ENCODE data around the gene DPP6.

Gene DPP6

GRCh38 chr7:154858836-154859537, 806.8 kb downstream of the DPP6 start:
- no peak for DNase-seq (ENCODE audit: low spot score)

DNA sequence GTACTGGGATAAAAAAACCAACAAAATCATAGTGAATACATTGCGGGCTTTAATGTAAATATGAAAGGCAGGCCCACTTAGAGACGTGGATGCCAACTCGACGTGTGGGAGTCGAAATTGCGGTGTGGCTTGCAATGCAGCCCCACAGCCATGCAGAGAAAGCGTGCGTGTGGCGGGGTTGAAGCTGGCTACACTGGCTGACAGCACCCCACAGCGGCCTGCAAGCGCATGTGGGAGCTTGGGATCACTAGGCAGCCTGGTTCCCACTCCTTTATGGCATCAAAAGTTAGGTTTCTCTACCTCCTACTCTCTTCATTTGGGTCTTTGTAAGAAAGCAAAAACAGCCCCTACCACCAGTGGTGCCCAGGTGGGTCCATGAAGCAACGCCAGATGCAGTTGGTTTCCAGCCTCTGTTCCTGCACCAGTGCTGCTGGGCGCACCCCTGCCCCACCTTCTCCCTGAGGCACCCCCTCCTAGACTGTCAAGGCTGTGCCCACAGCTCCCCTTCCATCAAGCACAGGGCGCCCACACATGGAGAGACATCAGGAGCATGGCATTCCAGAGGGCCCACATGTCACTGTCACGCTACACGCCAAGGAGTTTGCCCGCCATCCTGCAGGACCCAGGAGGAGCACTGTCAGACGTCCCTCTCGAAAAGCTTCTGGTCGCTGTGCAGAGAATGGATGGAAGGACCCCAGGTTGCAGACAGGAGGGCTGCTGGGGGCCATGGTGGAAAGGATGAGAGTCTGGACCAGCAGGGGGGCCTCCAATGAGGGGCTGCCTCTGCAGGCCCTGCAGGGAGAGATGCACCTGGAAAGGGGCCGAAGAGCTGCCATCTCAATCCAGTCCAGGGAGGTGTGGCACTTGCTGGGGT, 807.8 kb downstream of the DPP6 start:
- DNase-seq (ENCODE audit: low spot score): no peak

- DNase-seq (ENCODE audit: low spot score): no peak
Measured at GRCh38 chr7:154860621-154861375, 808.6 kb downstream of the DPP6 start.

GRCh38 chr7:154861589-154861988, 809.4 kb downstream of the DPP6 start:
- no peak for DNase-seq (ENCODE audit: low spot score)

DNA sequence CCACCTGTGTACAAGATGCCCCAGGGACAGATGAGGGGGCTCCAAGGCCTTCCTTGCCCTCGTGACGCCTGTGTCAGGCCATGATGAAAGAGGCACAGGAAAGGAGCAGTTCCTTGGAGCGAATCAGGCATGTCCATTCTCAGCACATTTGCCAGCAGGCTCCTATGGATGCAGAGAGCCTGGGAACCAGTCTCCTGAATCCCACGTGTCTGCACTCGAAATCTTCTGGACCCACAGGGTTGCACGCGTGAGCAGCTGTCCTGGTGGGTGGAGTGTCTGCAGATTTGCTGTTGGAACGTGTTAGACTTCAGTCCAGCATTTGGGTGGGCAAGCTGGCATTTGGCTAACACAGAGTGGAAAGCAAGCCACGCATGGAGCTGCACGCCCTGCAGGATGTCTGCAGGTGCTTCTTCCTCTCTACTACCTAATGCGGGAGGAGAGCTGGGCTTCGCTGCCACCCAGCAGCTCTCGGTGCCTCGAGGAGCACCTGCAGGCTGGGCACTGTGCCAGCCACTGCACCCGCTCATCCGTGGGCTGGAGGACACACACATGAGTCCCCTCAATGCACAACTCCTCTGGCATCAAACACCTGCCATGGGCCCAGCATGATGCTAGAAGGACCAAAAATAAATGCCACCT, 810.1 kb downstream of the DPP6 start:
- DNase-seq (ENCODE audit: low spot score): no peak

DNA sequence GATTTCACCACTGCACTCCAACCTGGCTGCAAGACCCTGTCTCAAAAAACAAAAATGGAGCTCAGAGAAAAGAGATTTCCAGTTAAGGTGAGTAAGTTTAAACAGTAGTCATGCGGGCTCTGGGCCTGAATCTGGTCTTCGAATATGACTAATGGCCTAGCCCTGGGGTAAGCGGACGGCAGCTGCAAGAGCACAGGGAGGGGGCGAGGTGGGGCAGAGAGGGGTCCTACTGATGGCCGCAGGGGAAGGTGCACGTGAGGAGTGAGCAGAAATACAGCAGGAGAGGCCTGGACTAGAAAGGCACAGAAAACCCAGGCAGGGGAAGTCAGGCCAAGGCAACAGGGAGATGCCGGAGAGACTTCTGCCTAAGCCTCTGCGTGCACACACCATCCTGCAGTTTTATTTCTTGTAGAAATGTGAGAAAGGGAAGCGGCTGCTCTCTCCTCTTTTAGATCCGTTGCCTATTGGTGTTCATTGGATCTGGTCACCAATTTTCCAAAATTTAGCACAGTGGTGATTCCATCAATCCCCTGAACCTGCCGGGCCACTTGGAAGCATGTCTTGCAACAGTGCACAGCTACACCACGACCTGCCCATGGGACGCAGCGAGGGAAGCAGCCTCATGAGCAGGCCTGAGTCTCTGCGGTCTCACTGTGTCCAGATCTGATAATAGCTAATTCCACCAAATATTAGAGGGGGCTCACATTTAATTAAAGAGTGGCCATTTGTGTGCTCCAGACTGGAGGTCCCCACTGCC, 811.7 kb downstream of the DPP6 start:
- DNase-seq (ENCODE audit: low spot score): no peak

DNA sequence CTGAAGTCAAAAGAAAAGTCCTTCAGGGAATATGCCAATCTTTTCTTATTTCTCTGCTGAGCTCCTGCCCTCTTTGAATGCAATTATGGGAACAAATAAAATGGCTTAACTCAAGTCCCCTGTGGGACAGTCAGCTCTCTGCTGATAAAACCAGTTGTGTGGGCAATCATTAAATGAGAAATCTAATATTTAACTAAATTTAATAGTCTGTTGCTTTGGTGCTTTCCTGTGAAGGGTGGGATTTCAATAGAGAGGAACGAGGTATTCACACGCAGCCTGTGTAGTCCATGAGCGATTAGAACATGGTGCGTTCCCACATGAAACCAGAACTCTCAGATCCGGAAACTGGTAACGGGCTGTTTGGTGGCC, 812.3 kb downstream of the DPP6 start:
- DNase-seq (ENCODE audit: low spot score): no peak

- DNase-seq (ENCODE audit: low spot score): no peak
Measured at GRCh38 chr7:154865984-154866685, 813.9 kb downstream of the DPP6 start.

DNA sequence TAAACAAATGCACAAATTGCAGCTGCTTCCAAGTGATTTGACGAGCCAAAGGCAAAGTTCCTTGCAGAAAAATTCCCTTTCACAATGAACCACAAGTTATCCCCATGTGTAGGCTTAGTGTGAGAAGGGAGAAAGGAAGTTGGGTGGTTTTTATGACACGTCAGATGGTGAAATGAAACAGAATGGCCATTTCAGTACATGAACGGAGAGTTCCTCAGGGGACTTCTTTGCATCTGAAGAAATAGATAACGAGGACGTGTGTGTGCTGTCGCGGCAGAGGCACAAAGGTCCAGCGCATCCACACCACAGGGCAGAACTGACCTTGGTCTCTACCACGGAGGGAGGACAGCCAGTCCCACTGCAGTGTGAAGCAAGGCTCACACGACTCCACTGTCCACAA, 814.9 kb downstream of the DPP6 start:
- no peak for DNase-seq (ENCODE audit: low spot score)

DNA sequence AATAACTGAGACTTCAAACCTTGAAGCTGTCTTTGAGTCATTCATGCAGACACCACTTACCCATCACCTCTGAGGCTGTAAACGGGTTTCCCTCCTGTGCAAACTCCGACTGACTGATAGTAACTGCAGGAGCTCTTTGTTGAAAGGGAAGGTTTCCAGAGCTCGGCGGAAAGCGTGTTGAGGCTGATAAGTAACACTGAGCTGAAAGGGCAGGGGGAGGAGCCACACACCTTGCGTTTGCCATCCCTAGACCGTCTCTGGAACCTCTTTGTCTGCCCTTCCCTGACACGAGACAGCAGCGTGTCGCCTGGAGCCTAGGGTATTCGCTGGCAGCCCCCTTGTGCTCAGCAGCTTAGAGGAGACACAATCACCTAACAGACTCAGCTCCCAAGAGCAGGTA, 816.7 kb downstream of the DPP6 start:
- no peak for DNase-seq (ENCODE audit: low spot score)

- DNase-seq (ENCODE audit: low spot score): no peak
Measured at GRCh38 chr7:154869436-154869835, 817.2 kb downstream of the DPP6 start.

GRCh38 chr7:154871507-154871906, 819.3 kb downstream of the DPP6 start:
- DNase-seq (ENCODE audit: low spot score): no peak

DNA sequence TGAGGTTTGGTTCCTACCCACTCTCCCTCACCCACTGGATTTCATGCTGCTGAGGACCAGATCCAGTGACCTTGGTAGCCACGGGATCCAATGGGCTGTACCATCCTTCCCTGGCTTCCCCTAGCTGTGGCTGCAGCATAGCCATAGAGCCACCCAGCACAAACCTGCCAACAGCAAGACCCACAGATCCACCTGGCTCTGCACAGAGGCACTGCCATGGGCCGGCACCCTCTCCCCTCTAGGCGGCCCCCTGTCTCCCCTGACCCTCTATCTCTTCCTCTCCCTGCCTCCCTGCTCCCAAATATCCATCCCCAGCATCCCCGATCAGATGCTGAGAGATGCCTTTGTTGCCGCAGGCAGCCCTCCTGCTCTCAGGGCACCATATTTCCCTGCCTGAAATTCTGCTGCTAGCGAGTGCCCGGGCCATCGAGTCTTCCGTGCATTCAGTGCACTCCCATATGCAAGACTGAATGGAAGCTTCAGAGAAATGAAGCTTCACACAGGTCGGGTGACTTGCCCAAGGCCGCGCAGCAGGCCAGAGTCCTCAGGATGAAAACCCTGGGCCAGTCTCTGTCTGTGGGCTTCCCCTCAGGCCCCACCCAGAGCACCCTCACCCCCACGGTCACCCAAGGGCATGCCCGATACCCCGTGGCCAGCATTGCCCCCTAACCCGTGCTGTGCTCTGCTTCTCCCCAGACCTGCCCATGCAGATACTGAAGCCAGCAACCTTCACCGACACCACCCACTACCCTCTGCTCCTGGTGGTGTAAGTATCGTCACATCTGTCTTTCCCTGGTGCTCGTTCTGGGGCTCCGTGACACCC, 819.9 kb downstream of the DPP6 start:
- DNase-seq (ENCODE audit: low spot score): no peak

GRCh38 chr7:154872811-154873499, 820.8 kb downstream of the DPP6 start:
- no peak for DNase-seq (ENCODE audit: low spot score)

DNA sequence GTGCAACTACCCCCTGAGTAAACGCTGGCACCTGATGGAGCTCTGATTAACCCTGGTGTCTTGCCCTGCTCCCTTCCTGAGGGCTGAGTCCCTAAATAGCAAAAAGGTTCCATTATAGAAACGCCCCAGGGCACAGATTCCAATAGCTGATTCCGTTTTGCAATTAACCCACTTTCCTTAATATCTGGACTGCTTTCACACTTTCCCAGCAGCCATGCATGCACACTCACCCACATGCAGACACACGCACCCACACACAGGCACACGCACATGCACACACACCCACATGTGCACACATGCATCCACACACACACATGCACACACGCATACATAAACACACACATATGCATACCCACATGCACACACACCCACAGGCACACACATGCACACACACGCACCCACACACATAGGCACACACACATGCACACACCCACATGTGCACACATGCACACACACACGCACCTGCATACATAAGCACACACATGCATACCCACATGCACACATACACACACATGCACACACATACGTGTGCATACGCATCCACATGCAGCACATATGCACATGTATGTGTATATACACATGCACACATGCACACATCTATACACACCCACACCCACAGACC, 821.4 kb downstream of the DPP6 start:
- DNase-seq (ENCODE audit: low spot score): no peak

DNA sequence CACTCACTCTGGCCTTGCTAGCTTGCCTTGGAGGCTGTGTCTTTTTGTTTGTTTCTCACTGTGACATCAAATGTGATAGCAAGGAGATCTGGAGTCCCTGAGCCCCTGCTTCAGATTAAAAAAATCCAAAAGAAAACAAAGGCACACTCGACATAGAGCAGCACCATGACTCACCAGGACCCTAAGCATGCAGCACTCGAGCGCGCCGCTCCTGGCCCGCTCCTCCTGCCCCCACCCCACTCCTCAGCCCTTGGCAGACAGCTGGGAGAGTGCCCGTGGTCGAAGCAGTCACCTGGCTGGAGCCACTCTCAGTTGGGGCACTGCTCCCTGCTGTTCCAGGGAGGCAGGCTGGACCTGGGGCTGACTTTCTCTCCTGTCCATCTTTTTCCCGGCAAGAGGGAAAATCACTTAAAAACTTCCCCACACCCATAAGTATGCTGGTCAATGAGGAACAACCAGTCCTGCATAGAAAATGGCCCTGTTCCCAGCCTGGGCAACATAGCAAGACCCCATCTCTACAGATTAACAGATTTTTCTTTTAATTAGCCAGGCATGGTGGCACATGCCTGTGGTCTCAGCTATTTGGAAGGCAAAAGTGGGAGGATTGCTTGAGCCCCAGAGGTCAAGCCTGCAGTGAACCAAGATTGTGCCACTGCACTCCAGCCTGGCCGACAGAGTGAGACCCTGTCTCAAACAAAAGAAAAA, 822.4 kb downstream of the DPP6 start:
- DNase-seq (ENCODE audit: low spot score): no peak

GRCh38 chr7:154875297-154875696, 823.1 kb downstream of the DPP6 start:
- no peak for DNase-seq (ENCODE audit: low spot score)

- DNase-seq (ENCODE audit: low spot score): no peak
Measured at GRCh38 chr7:154876516-154876915, 824.3 kb downstream of the DPP6 start.
